CD4-positive, alpha-beta T cell (primary cell): Measurements from ENCODE around the gene TNXB. TPM values are rescaled to one million over a fixed set of nuclear protein-coding genes. Genes with fewer than 3 reads are reported as not detected.
A peak's percentile ranks its signal among the peaks of the same experiment; 100 is the strongest.

Source experiments
- ATAC-seq: fragments of 200-7000 bp; cut with Tn5 transposase; one replicate; pipeline ENCODE4 v1.10.0; 2022; ENCODE audit warnings: mild to moderate bottlenecking; ENCODE audit not compliant: poor library complexity
- CTCF ChIA-PET: fragments of 350-600 bp; sonication (Branson Sonifier 250); formaldehyde crosslinking; loops from one replicate; lab custom pipeline; 2021; ENCODE audit warnings: antibody characterized with exemption, inconsistent platforms; lab: Charles Lee
- POLR2A ChIA-PET: fragments of 350-600 bp; sonication (Branson Sonifier 250); formaldehyde crosslinking; loops from one replicate; lab custom pipeline; 2021; ENCODE audit warnings: antibody characterized with exemption, inconsistent platforms; lab: Charles Lee
- DNase-seq, 14 experiments: peaks; one replicate each; pipeline ENCODE4 v3.0.0-alpha.2; 2013 to 2020; ENCODE audit warnings: mixed read lengths in 2 of 14
- H3K27ac ChIP-seq, 2 donors: one replicate each; pipeline versions ENCODE4 v1.5.1 to v1.7.0; 2013; ENCODE audit warnings: low read length in 2 of 2, low read depth in 1 of 2, mild to moderate bottlenecking in 1 of 2
- H3K27me3 ChIP-seq, 2 experiments: 1 replicate in 1 of 2; 2 replicates in 1 of 2; pipeline versions ENCODE4 v1.6.1 to v1.7.0; 2013; ENCODE audit warnings: low read length in 2 of 2, control low read depth in 1 of 2, mild to moderate bottlenecking in 1 of 2, moderate library complexity in 1 of 2; ENCODE audit not compliant: insufficient read depth in 2 of 2, control insufficient read depth in 1 of 2
- H3K36me3 ChIP-seq: one replicate; pipeline ENCODE4 v1.6.1; 2013; ENCODE audit warnings: low read length, control low read depth; ENCODE audit not compliant: insufficient read depth
- H3K4me1 ChIP-seq: one replicate; pipeline ENCODE4 v1.6.1; 2013; ENCODE audit warnings: low read length, control low read depth; ENCODE audit not compliant: insufficient read depth
- H3K4me3 ChIP-seq: one replicate; pipeline ENCODE4 v1.5.1; 2013; ENCODE audit warnings: mild to moderate bottlenecking, low read length, moderate library complexity
- H3K9me3 ChIP-seq, 2 experiments: 1 replicate in 1 of 2; 2 replicates in 1 of 2; pipeline versions ENCODE4 v1.6.1 to v1.7.0; 2013; ENCODE audit warnings: low read length in 2 of 2, mild to moderate bottlenecking in 2 of 2, control low read depth in 1 of 2, moderate library complexity in 1 of 2; ENCODE audit not compliant: control insufficient read depth in 1 of 2, insufficient read depth in 1 of 2
- H3K27ac Mint-ChIP-seq: one replicate; pipeline ENCODE4 v1.8.0; 2020; ENCODE audit warnings: mixed read lengths
- H3K27me3 Mint-ChIP-seq: one replicate; pipeline ENCODE4 v1.8.0; 2021; ENCODE audit warnings: mixed read lengths
- H3K36me3 Mint-ChIP-seq: one replicate; pipeline ENCODE4 v1.8.0; 2021; ENCODE audit warnings: low read depth, mixed read lengths
- H3K4me1 Mint-ChIP-seq: one replicate; pipeline ENCODE4 v1.8.0; 2021; ENCODE audit warnings: low read depth, mixed read lengths
- H3K4me3 Mint-ChIP-seq: one replicate; pipeline ENCODE4 v1.8.0; 2020; ENCODE audit warnings: mild to moderate bottlenecking, mixed read lengths
- H3K9me3 Mint-ChIP-seq: one replicate; pipeline ENCODE4 v1.8.0; 2020; ENCODE audit warnings: mixed read lengths
- CTCF ChIP-seq: fragments of 200-600 bp; IDR thresholded peaks from one replicate; pipeline ENCODE4 v1.8.0; 2022; ENCODE audit warnings: antibody characterized with exemption, mild to moderate bottlenecking
- intact Hi-C, 2 experiments: fragments of 100-400 bp; cut with DNase I in 1 of 2; cut with micrococcal nuclease in 1 of 2; formaldehyde crosslinking; loops; one replicate each; pipeline versions ENCODE4 v1.15.1 to v1.9.0; 2023 to 2025; cut with DNase I, micrococcal nuclease
- total RNA-seq, 174 experiments: library from RNA in 2 of 174; stranded (reverse) in 2 of 174; gene quantifications; one replicate each; pipeline ENCODE4 v1.2.3 and lab custom pipeline; 2021 to 2026

The TNXB gene
- total RNA-seq, 2 experiments from 2014 or later = 8.3 to 9.0 TPM

GRCh38 chr6:32087574-32088486 is 21.3 kb downstream of the TNXB start:
- TF ChIP-seq CTCF = peak; percentile 47
- Mint-ChIP-seq H3K27me3 (peaks cover 42% of the 10 kb centered on the region), H3K36me3 (no peaks in the 10 kb centered on the region), H3K4me3 (no peak overlapping the region), H3K9me3 (no peaks in the 10 kb centered on the region), H3K27ac (no peak overlapping the region), H3K4me1 (peaks cover 6% of the 10 kb centered on the region)
- Histone ChIP-seq H3K27me3 (peaks cover 17 to 18% of the 10 kb centered on the region in 2 experiments), H3K9me3 (no peaks in the 10 kb centered on the region), H3K4me1 (peaks cover 12% of the 10 kb centered on the region), H3K27ac (no peak overlapping the region), H3K36me3 (no peaks in the 10 kb centered on the region), H3K4me3 (no peak overlapping the region)
- CTCF ChIA-PET = interaction anchor here (0.7 to 1.2 kb wide), 3 partner anchors 15 to 60 kb away, joined by 3 to 6 read pairs (median 3); partner anchors contain the start of gene ATF6B
- intact Hi-C loops = loop anchor here in 1 of 2 experiments (1.0 kb wide), 1 partner anchor 67 kb away; no protein-coding TSS in a partner anchor
- DNase-seq (peak; percentile 51 to 85 (median 64)), ATAC-seq (peak; percentile 91)
- POLR2A ChIA-PET = interaction anchor here (0.6 kb wide), 1 partner anchor 42 kb away, joined by 3 read pairs; the partner anchor contains the start of gene FKBPL

GRCh38 chr6:32086661-32087573 is 22.2 kb downstream of the TNXB start:
- Mint-ChIP-seq H3K4me1 (peaks cover 6% of the 10 kb centered on the region), H3K4me3 (peak overlapping the region; percentile 43), H3K27me3 (peaks cover 42% of the 10 kb centered on the region), H3K9me3 (no peaks in the 10 kb centered on the region), H3K36me3 (no peaks in the 10 kb centered on the region), H3K27ac (no peak overlapping the region)
- Histone ChIP-seq H3K27me3 (peaks cover 17 to 18% of the 10 kb centered on the region in 2 experiments), H3K36me3 (no peaks in the 10 kb centered on the region), H3K9me3 (no peaks in the 10 kb centered on the region), H3K4me1 (peaks cover 12% of the 10 kb centered on the region), H3K4me3 (no peak overlapping the region), H3K27ac (no peak overlapping the region)
- CTCF ChIA-PET = interaction anchor here (1.2 kb wide), 2 partner anchors 16 to 61 kb away, joined by 3 to 6 read pairs; no protein-coding TSS in a partner anchor
- POLR2A ChIA-PET = interaction anchor here (0.6 kb wide), 1 partner anchor 43 kb away, joined by 3 read pairs; the partner anchor contains the start of gene FKBPL
- DNase-seq = no peak
- intact Hi-C loops = no loop called here
- TF ChIP-seq CTCF = no peak
- ATAC-seq = peak; percentile 49
